HEK293 (cell line): ENCODE data around the gene RSRC1.

Source experiments
- CTCF ChIA-PET: fragments of 350-600 bp; formaldehyde crosslinking; extraction: SDS; loops from one replicate; lab custom pipeline; 2021; ENCODE audit warnings: antibody characterized with exemption; lab: Yijun Ruan, JAX
- POLR2A ChIA-PET: fragments of 300-600 bp; formaldehyde crosslinking; extraction: SDS; loops from one replicate; lab custom pipeline; 2020; ENCODE audit warnings: antibody characterized with exemption, inconsistent platforms; lab: Yijun Ruan, JAX
- H3K27ac ChIP-seq: fragments of 200-500 bp; sonication (Bioruptor generic); 2 replicates; pipeline ENCODE4 v1.5.1; 2014; ENCODE audit warnings: low read depth, low read length, control low read depth, inconsistent platforms; ENCODE audit errors: extremely low read depth
- H3K36me3 ChIP-seq, 2 experiments: fragments of 200-500 bp in 1 of 2; sonication (Bioruptor generic) in 1 of 2; 1 replicate in 1 of 2; 2 replicates in 1 of 2; pipeline ENCODE4 v1.5.1; 2014 to 2017; ENCODE audit warnings: inconsistent platforms in 2 of 2, low read length in 2 of 2; ENCODE audit not compliant: control insufficient read depth in 2 of 2, insufficient read depth in 1 of 2
- H3K4me1 ChIP-seq: fragments of 200-500 bp; sonication (Bioruptor generic); 2 replicates; pipeline ENCODE4 v1.5.1; 2014; ENCODE audit warnings: mild to moderate bottlenecking, low read length, inconsistent platforms; ENCODE audit not compliant: control insufficient read depth, insufficient read depth
- H3K4me3 ChIP-seq: 2 replicates; pipeline ENCODE4 v1.5.1; 2011; ENCODE audit warnings: low read depth, mild to moderate bottlenecking, control low read depth, low read length, moderate library complexity
- H3K9me3 ChIP-seq: fragments of 200-500 bp; sonication (Bioruptor generic); 2 replicates; pipeline ENCODE4 v1.5.1; 2014; ENCODE audit warnings: low read depth, low read length, inconsistent platforms; ENCODE audit not compliant: control insufficient read depth, insufficient read depth
- HOXD13 ChIP-seq: sonication (generic); formaldehyde crosslinking; IDR thresholded peaks from 2 replicates; pipeline ENCODE4 v1.8.0; 2022; ENCODE audit warnings: missing genetic modification reagents, borderline replicate concordance
- PRDM4 ChIP-seq: fragments of 450-650 bp; formaldehyde crosslinking; IDR thresholded peaks from 2 replicates; pipeline ENCODE4 v1.5.1; 2017; ENCODE audit warnings: missing biosample characterization, missing genetic modification characterization
- SP7 ChIP-seq: fragments of 450-650 bp; formaldehyde crosslinking; IDR thresholded peaks from 2 replicates; pipeline ENCODE4 v1.5.1; 2016; ENCODE audit warnings: missing biosample characterization, missing genetic modification characterization
- ZBTB20 ChIP-seq: fragments of 450-650 bp; formaldehyde crosslinking; IDR thresholded peaks from 2 replicates; pipeline ENCODE4 v1.5.1; 2016; ENCODE audit warnings: missing biosample characterization, missing genetic modification characterization
- ZBTB21 ChIP-seq: fragments of 450-650 bp; formaldehyde crosslinking; IDR thresholded peaks from 2 replicates; pipeline ENCODE4 v1.5.1; 2017; ENCODE audit warnings: missing biosample characterization, missing genetic modification characterization
- ZNF114 ChIP-seq: fragments of 450-650 bp; formaldehyde crosslinking; IDR thresholded peaks from 2 replicates; pipeline ENCODE4 v1.5.0; 2017; ENCODE audit warnings: missing biosample characterization, missing genetic modification characterization
- ZNF132 ChIP-seq: fragments of 450-650 bp; formaldehyde crosslinking; IDR thresholded peaks from 2 replicates; pipeline ENCODE4 v1.5.1; 2017; ENCODE audit warnings: missing biosample characterization, missing genetic modification characterization, borderline replicate concordance
- ZNF174 ChIP-seq: fragments of 450-650 bp; formaldehyde crosslinking; IDR thresholded peaks from 2 replicates; pipeline ENCODE4 v1.5.0; 2017; ENCODE audit warnings: missing biosample characterization, mild to moderate bottlenecking, missing genetic modification characterization
- ZNF175 ChIP-seq: fragments of 450-650 bp; formaldehyde crosslinking; IDR thresholded peaks from 2 replicates; pipeline ENCODE4 v1.5.1; 2016; ENCODE audit warnings: missing biosample characterization, missing genetic modification characterization
- ZNF202 ChIP-seq: fragments of 450-650 bp; formaldehyde crosslinking; IDR thresholded peaks from 2 replicates; pipeline ENCODE4 v1.5.1; 2016; ENCODE audit warnings: missing biosample characterization, missing genetic modification characterization, borderline replicate concordance
- ZNF280C ChIP-seq: fragments of 450-650 bp; formaldehyde crosslinking; IDR thresholded peaks from 2 replicates; pipeline ENCODE4 v1.5.1; 2016; ENCODE audit warnings: missing biosample characterization, missing genetic modification characterization
- ZNF302 ChIP-seq: fragments of 450-650 bp; formaldehyde crosslinking; IDR thresholded peaks from 2 replicates; pipeline ENCODE4 v1.5.1; 2016; ENCODE audit warnings: missing biosample characterization, missing genetic modification characterization, low read depth
- ZNF335 ChIP-seq: fragments of 450-650 bp; formaldehyde crosslinking; conservative IDR thresholded peaks from 2 replicates; pipeline ENCODE4 v1.5.1; 2016; ENCODE audit warnings: missing biosample characterization, missing genetic modification characterization
- ZNF404 ChIP-seq: fragments of 450-650 bp; formaldehyde crosslinking; IDR thresholded peaks from 2 replicates; pipeline ENCODE4 v1.5.1; 2017; ENCODE audit warnings: missing biosample characterization, missing genetic modification characterization
- ZNF510 ChIP-seq: fragments of 450-650 bp; formaldehyde crosslinking; IDR thresholded peaks from 2 replicates; pipeline ENCODE4 v1.5.1; 2018; ENCODE audit warnings: mild to moderate bottlenecking, missing genetic modification characterization, missing biosample characterization; ENCODE audit not compliant: insufficient replicate concordance
- ZNF549 ChIP-seq: fragments of 450-650 bp; IDR thresholded peaks from 2 replicates; pipeline ENCODE4 v1.5.1; 2018; ENCODE audit warnings: missing biosample characterization, missing genetic modification characterization, mild to moderate bottlenecking, inconsistent platforms, moderate library complexity
- ZNF610 ChIP-seq: fragments of 450-650 bp; formaldehyde crosslinking; IDR thresholded peaks from 2 replicates; pipeline ENCODE4 v1.5.1; 2016; ENCODE audit warnings: missing biosample characterization, missing genetic modification characterization, borderline replicate concordance
- ZNF664 ChIP-seq: fragments of 450-650 bp; formaldehyde crosslinking; IDR thresholded peaks from 2 replicates; pipeline ENCODE4 v1.5.1; 2016; ENCODE audit warnings: missing biosample characterization, missing genetic modification characterization
- TF ChIP-seq, protein P1 (sequence below): fragments of 450-650 bp; formaldehyde crosslinking; IDR thresholded peaks from 2 replicates; pipeline ENCODE4 v1.5.1; 2016; ENCODE audit warnings: missing biosample characterization, missing genetic modification characterization
- TF ChIP-seq, protein P2 (sequence below): fragments of 450-650 bp; formaldehyde crosslinking; IDR thresholded peaks from 2 replicates; pipeline ENCODE4 v1.5.1; 2016; ENCODE audit warnings: missing biosample characterization, missing genetic modification characterization, low read depth
- TF ChIP-seq, protein P3 (sequence below): fragments of 450-650 bp; formaldehyde crosslinking; IDR thresholded peaks from 2 replicates; pipeline ENCODE4 v1.5.1; 2016; ENCODE audit warnings: missing biosample characterization, missing genetic modification characterization

The RSRC1 gene

GRCh38 chr3:158217992-158218391 lies 108.1 kb downstream of the RSRC1 start:
- POLR2A ChIA-PET, result no interaction called here
- H3K4me3 ChIP-seq, result no peak overlapping the region

GRCh38 chr3:158220575-158220974 lies 110.7 kb downstream of the RSRC1 start:
- CTCF ChIA-PET, result no interaction called here

More at GRCh38 chr3:158217992-158218391, 108.1 kb downstream of the RSRC1 start:
- H3K4me1 ChIP-seq, result no peaks in the 10 kb centered on the region
- H3K9me3 ChIP-seq, result no peaks in the 10 kb centered on the region
- H3K36me3 ChIP-seq, result no peaks in the 10 kb centered on the region
- CTCF ChIA-PET, result no interaction called here
- H3K27ac ChIP-seq, result no peak overlapping the region
- TF ChIP-seq ZBTB20 (tag by site-specific recombination), result no peak
- TF ChIP-seq SP7, result no peak
- no peak for TF ChIP-seq ZNF114 (tag by site-specific recombination)
- TF ChIP-seq, all 188 proteins: peak for 0

More at GRCh38 chr3:158220575-158220974, 110.7 kb downstream of the RSRC1 start:
- POLR2A ChIA-PET, result no interaction called here
- no peaks in the 10 kb centered on the region for H3K4me1 ChIP-seq
- no peaks in the 10 kb centered on the region for H3K9me3 ChIP-seq
- no peak overlapping the region for H3K27ac ChIP-seq
- H3K4me3 ChIP-seq, result no peak overlapping the region
- H3K36me3 ChIP-seq, result no peaks in the 10 kb centered on the region
- no peak for TF ChIP-seq ZNF302
- no peak for TF ChIP-seq ZNF132 (tag by site-specific recombination)
- TF ChIP-seq ZNF610, result no peak
- no peak for TF ChIP-seq ZNF280C (tag by site-specific recombination)
- no peak for TF ChIP-seq ZNF664 (tag by site-specific recombination)
- no peak for TF ChIP-seq ZNF335 (tag by site-specific recombination)
- no peak for TF ChIP-seq ZNF549 (tag by site-specific recombination)
- TF ChIP-seq, protein P1, sequence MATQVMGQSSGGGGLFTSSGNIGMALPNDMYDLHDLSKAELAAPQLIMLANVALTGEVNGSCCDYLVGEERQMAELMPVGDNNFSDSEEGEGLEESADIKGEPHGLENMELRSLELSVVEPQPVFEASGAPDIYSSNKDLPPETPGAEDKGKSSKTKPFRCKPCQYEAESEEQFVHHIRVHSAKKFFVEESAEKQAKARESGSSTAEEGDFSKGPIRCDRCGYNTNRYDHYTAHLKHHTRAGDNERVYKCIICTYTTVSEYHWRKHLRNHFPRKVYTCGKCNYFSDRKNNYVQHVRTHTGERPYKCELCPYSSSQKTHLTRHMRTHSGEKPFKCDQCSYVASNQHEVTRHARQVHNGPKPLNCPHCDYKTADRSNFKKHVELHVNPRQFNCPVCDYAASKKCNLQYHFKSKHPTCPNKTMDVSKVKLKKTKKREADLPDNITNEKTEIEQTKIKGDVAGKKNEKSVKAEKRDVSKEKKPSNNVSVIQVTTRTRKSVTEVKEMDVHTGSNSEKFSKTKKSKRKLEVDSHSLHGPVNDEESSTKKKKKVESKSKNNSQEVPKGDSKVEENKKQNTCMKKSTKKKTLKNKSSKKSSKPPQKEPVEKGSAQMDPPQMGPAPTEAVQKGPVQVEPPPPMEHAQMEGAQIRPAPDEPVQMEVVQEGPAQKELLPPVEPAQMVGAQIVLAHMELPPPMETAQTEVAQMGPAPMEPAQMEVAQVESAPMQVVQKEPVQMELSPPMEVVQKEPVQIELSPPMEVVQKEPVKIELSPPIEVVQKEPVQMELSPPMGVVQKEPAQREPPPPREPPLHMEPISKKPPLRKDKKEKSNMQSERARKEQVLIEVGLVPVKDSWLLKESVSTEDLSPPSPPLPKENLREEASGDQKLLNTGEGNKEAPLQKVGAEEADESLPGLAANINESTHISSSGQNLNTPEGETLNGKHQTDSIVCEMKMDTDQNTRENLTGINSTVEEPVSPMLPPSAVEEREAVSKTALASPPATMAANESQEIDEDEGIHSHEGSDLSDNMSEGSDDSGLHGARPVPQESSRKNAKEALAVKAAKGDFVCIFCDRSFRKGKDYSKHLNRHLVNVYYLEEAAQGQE (tag by site-specific recombination), result no peak
- no peak for TF ChIP-seq ZNF404 (tag by site-specific recombination)
- no peak for TF ChIP-seq ZNF510 (tag by site-specific recombination)
- TF ChIP-seq ZNF174 (tag by site-specific recombination), result no peak
- no peak for TF ChIP-seq ZNF175 (tag by site-specific recombination)
- TF ChIP-seq, protein P2, sequence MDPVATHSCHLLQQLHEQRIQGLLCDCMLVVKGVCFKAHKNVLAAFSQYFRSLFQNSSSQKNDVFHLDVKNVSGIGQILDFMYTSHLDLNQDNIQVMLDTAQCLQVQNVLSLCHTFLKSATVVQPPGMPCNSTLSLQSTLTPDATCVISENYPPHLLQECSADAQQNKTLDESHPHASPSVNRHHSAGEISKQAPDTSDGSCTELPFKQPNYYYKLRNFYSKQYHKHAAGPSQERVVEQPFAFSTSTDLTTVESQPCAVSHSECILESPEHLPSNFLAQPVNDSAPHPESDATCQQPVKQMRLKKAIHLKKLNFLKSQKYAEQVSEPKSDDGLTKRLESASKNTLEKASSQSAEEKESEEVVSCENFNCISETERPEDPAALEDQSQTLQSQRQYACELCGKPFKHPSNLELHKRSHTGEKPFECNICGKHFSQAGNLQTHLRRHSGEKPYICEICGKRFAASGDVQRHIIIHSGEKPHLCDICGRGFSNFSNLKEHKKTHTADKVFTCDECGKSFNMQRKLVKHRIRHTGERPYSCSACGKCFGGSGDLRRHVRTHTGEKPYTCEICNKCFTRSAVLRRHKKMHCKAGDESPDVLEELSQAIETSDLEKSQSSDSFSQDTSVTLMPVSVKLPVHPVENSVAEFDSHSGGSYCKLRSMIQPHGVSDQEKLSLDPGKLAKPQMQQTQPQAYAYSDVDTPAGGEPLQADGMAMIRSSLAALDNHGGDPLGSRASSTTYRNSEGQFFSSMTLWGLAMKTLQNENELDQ (tag by site-specific recombination), result no peak
- no peak for TF ChIP-seq HOXD13 (CRISPR knock-in tag)
- TF ChIP-seq ZBTB21, result no peak
- TF ChIP-seq ZNF202 (tag by site-specific recombination), result no peak
- no peak for TF ChIP-seq PRDM4 (tag by site-specific recombination)
- TF ChIP-seq, protein P3, sequence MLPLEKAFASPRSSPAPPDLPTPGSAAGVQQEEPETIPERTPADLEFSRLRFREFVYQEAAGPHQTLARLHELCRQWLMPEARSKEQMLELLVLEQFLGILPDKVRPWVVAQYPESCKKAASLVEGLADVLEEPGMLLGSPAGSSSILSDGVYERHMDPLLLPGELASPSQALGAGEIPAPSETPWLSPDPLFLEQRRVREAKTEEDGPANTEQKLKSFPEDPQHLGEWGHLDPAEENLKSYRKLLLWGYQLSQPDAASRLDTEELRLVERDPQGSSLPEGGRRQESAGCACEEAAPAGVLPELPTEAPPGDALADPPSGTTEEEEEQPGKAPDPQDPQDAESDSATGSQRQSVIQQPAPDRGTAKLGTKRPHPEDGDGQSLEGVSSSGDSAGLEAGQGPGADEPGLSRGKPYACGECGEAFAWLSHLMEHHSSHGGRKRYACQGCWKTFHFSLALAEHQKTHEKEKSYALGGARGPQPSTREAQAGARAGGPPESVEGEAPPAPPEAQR (tag by site-specific recombination), result no peak
- TF ChIP-seq, all 188 proteins: peak for 0
